Loucy (cell line): ENCODE results near the gene TM9SF4.

ENCODE experiments used
- H2AFZ ChIP-seq: fragments of 200-600 bp; sonication (generic); 2 replicates; pipeline ENCODE4 v1.6.0; 2016; ENCODE audit warnings: antibody characterized with exemption, mild to moderate bottlenecking, low read length, moderate library complexity
- H3F3A ChIP-seq: fragments of 200-600 bp; 2 replicates; pipeline ENCODE4 v1.6.0; 2016; ENCODE audit warnings: antibody characterized with exemption, low read depth, mild to moderate bottlenecking
- H3K27me3 ChIP-seq: fragments of 200-600 bp; sonication (generic); 2 replicates; pipeline ENCODE4 v1.6.1; 2014; ENCODE audit warnings: low read length, mild to moderate bottlenecking; ENCODE audit not compliant: insufficient read depth, poor library complexity, severe bottlenecking
- H3K36me3 ChIP-seq: fragments of 200-600 bp; sonication (generic); 2 replicates; pipeline ENCODE4 v1.6.1; 2016; ENCODE audit warnings: low read length; ENCODE audit not compliant: insufficient read depth
- H3K4me1 ChIP-seq: fragments of 200-600 bp; sonication (generic); 2 replicates; pipeline ENCODE4 v1.5.1; 2014; ENCODE audit warnings: low read length, mild to moderate bottlenecking; ENCODE audit not compliant: insufficient read depth, poor library complexity, severe bottlenecking
- H3K4me2 ChIP-seq: fragments of 200-600 bp; sonication (generic); 2 replicates; pipeline ENCODE4 v1.6.0; 2014; ENCODE audit warnings: antibody characterized with exemption, low read length, low read depth, mild to moderate bottlenecking; ENCODE audit not compliant: poor library complexity, severe bottlenecking
- H3K4me3 ChIP-seq: fragments of 200-600 bp; sonication (generic); 2 replicates; pipeline ENCODE4 v1.5.1; 2014; ENCODE audit warnings: low read length, mild to moderate bottlenecking, mixed read lengths; ENCODE audit not compliant: poor library complexity, severe bottlenecking
- H3K79me2 ChIP-seq: fragments of 200-600 bp; sonication (generic); 2 replicates; pipeline ENCODE4 v1.6.1; 2014; ENCODE audit warnings: low read length; ENCODE audit not compliant: insufficient read depth
- H3K9ac ChIP-seq: fragments of 200-600 bp; sonication (generic); 2 replicates; pipeline ENCODE4 v1.6.0; 2014; ENCODE audit warnings: mild to moderate bottlenecking, low read depth, low read length, moderate library complexity; ENCODE audit not compliant: poor library complexity, severe bottlenecking
- H3K9me2 ChIP-seq: fragments of 200-600 bp; sonication (generic); replicated peaks from 2 replicates; pipeline ENCODE4 v1.6.1; 2016; ENCODE audit warnings: low read depth, low read length, mixed read lengths
- H3K9me3 ChIP-seq: fragments of 200-600 bp; sonication (generic); 2 replicates; pipeline ENCODE4 v1.6.1; 2014; ENCODE audit warnings: mild to moderate bottlenecking, antibody characterized with exemption, low read length, low read depth; ENCODE audit not compliant: insufficient read depth
- H4K20me1 ChIP-seq: fragments of 200-600 bp; sonication (generic); 2 replicates; pipeline ENCODE4 v1.6.0; 2014; ENCODE audit warnings: antibody characterized with exemption, low read length, mild to moderate bottlenecking; ENCODE audit not compliant: insufficient read depth, poor library complexity, severe bottlenecking
- EZH2phosphoT487 ChIP-seq: fragments of 200-600 bp; IDR thresholded peaks from 2 replicates; pipeline ENCODE4 v1.6.1; 2018; ENCODE audit warnings: antibody characterized with exemption, mild to moderate bottlenecking, moderate library complexity, borderline replicate concordance
- TF ChIP-seq, protein P1 (sequence below): fragments of 200-600 bp; sonication (generic); conservative IDR thresholded peaks from 2 replicates; pipeline ENCODE4 v1.5.1; 2014; ENCODE audit warnings: mild to moderate bottlenecking, antibody characterized with exemption, low read length

The TM9SF4 gene

DNA sequence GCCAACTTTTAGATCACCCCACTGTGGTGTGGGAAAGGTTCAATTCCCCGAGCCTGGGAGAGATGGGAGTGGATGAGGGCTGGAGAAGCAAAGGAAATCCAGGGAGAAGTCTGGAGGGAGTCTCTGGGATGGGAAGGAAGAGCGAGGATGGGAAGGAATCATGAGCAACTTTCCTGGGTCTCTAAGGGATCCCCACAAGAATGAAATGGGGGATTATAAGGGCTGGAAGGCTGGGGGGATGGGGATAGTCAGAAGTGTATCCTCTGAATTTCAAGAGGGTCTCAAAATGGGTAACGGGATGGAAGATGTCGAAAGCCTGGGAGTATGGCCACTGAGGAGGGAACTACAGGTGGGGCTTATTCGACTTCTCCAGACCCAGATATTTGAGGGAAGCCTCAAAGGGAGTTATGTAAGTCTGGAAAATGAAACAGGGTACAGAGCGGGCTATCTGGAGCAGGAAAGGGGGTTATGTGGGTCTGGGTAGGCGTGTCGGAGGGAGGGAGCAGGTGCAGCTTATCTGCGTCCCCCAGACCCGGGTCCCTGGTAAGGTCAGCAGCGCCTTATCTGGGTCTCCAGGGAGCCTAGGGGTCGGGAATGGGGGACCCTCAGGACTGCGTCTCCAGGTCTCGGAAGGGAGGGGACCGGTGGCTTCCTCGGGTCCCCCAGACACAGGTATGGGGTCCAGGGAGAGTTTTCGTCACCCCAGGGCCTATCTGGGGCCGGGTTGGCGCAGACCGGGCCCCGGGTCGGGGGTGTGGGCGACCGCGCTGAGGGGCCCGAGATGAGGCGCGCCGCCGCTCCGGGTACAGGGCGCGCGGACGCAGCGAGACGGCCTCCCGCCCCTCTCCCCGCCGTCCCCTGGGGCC, 97.5 kb downstream of the TM9SF4 start:
- peaks cover 92% of the 10 kb centered on the region for H3K79me2 ChIP-seq
- H3K4me1 ChIP-seq: peaks cover 69% of the 10 kb centered on the region
- no peaks in the 10 kb centered on the region for H3K9me3 ChIP-seq
- H3K4me2 ChIP-seq: peak overlapping the region; percentile 99
- no peaks in the 10 kb centered on the region for H3F3A ChIP-seq
- no peaks in the 10 kb centered on the region for H3K27me3 ChIP-seq
- TF ChIP-seq EZH2phosphoT487: no peak
- TF ChIP-seq, protein P1, sequence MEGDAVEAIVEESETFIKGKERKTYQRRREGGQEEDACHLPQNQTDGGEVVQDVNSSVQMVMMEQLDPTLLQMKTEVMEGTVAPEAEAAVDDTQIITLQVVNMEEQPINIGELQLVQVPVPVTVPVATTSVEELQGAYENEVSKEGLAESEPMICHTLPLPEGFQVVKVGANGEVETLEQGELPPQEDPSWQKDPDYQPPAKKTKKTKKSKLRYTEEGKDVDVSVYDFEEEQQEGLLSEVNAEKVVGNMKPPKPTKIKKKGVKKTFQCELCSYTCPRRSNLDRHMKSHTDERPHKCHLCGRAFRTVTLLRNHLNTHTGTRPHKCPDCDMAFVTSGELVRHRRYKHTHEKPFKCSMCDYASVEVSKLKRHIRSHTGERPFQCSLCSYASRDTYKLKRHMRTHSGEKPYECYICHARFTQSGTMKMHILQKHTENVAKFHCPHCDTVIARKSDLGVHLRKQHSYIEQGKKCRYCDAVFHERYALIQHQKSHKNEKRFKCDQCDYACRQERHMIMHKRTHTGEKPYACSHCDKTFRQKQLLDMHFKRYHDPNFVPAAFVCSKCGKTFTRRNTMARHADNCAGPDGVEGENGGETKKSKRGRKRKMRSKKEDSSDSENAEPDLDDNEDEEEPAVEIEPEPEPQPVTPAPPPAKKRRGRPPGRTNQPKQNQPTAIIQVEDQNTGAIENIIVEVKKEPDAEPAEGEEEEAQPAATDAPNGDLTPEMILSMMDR: no peak
- H3K4me3 ChIP-seq: peak overlapping the region; percentile 100
- H2AFZ ChIP-seq: peak overlapping the region; percentile 58
- peaks cover 56% of the 10 kb centered on the region for H4K20me1 ChIP-seq
- peak overlapping the region; percentile 99 for H3K9ac ChIP-seq
- no peaks in the 10 kb centered on the region; the same call in 1 of the 2 replicates for H3K36me3 ChIP-seq
- no peaks in the 10 kb centered on the region for H3K9me2 ChIP-seq

DNA sequence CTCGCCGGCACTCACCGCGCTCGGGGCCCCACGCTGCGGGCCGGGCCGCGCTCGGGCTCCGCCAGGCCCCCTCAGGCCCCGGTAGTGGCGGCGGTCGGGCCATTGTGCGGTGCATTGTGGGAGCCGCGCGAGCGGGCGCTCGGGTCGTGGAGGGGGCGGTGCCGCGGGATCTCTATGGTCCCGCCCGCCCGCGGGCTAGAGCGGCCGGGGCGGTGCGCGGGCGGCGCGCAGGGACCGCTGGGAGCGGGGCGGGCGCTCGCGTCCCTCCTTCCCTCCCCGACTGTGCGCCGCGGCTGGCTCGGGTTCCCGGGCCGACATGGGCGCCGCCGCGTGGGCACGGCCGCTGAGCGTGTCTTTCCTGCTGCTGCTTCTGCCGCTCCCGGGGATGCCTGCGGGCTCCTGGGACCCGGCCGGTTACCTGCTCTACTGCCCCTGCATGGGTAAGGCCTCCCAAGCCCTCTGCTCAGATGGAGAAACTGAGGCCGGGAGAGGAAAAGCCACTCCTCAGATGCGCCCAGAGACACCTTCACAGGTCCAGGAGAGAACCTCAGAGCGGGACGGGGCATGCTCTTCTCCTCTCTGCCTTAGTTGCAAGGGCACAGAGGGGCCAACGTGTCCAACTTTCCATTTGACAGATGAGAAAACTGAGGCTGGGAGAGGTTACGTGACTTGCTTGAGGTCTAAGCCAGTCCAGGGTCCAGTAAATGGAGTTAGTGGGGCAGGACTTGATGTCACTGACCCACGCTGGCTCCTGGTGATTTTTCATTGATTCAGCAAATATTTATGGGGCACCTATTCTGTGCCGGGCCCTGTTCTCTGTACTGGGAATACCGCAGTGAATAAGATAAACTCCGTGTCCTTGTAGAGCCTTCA, 98.3 kb downstream of the TM9SF4 start, which contains the start of the genes PLAGL2 and POFUT1:
Gene PLAGL2, minus strand, starts transcription at position 118 of the 873 bp plus-strand sequence. CDS start 5,565 bp downstream, outside the sequence.
Gene POFUT1, plus strand, starts transcription at position 255 of the 873 bp plus-strand sequence. Its CDS starts 62 bp downstream, at position 317.
- Histone ChIP-seq H3K9ac (peak within 1 kb of the TSS; percentile 99), H2AFZ (peak within 1 kb of the TSS; percentile 96), H4K20me1 (peaks cover 48% of the 10 kb centered on the region), H3K4me1 (peaks cover 69% of the 10 kb centered on the region), H3K36me3 (no peaks in the 10 kb centered on the region), H3K27me3 (no peaks in the 10 kb centered on the region), H3K9me2 (no peaks in the 10 kb centered on the region), H3K9me3 (no peaks in the 10 kb centered on the region), H3K79me2 (peaks cover 87% of the 10 kb centered on the region), H3F3A (no peaks in the 10 kb centered on the region), H3K4me3 (peak within 1 kb of the TSS; percentile 100), H3K4me2 (peak within 1 kb of the TSS; percentile 99)
- TF ChIP-seq, protein P1: peak; percentile 31; the same call in 1 of the 2 replicates
- no peak for TF ChIP-seq EZH2phosphoT487

DNA sequence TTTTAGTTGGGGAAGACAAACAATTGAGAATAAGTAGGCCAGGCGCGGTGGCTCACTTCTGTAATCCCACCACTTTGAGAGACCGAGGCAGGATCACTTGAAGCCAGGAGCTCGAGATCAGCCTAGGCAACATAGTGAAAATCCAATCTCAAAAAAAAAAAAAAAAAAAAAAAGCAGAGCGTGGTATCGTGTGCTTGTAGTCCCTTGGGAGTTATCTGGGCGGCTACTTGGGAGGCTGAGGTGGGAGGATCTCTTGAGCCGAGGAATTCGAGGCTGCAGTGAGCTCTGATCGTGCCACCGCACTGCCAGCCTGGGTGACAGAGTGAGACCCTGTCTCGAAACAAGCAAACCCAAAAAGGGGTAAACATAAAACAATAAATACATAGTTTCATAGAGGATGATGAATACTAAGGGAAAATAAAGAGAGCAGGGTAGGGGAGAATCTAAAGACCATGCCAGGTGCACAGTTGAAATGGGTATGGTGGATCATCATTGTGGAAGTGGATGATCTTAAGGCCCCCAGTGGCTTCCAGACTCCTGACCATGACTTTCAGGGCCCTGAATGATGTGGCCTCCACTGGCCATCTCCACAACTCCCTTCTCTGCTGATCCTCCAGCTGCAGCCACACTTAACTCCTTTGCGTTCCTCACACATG, 99.1 kb downstream of the TM9SF4 start:
- H2AFZ ChIP-seq: no peak overlapping the region
- H3K9me2 ChIP-seq: no peaks in the 10 kb centered on the region
- no peaks in the 10 kb centered on the region for H3F3A ChIP-seq
- H3K36me3 ChIP-seq: no peaks in the 10 kb centered on the region
- H3K4me1 ChIP-seq: peaks cover 62% of the 10 kb centered on the region
- H3K4me3 ChIP-seq: peak overlapping the region; percentile 100
- TF ChIP-seq, protein P1: no peak
- TF ChIP-seq EZH2phosphoT487: no peak
- peak overlapping the region; percentile 99 for H3K9ac ChIP-seq
- peak overlapping the region; percentile 98 for H3K4me2 ChIP-seq
- H4K20me1 ChIP-seq: peaks cover 40% of the 10 kb centered on the region
- H3K27me3 ChIP-seq: no peaks in the 10 kb centered on the region
- no peaks in the 10 kb centered on the region for H3K9me3 ChIP-seq
- H3K79me2 ChIP-seq: peaks cover 79% of the 10 kb centered on the region
